Measurements from ENCODE around the gene SLC6A1. TPM values are rescaled to one million over a fixed set of nuclear protein-coding genes. Genes with fewer than 3 reads are reported as not detected.
"Not testable (repeated sequence)": the region's sequence is repeated elsewhere in the genome, so short reads cannot be mapped to it uniquely, and the experiment has no call there.

Gene SLC6A1
- total RNA-seq, 2 donors from 2014 or later: 0.21 to 0.36 TPM

GRCh38 chr3:11075122-11075521, 82.6 kb downstream of the SLC6A1 start:
- intact Hi-C loops (cut with DNase I, micrococcal nuclease); ATAC-seq; DNase-seq: not testable (repeated sequence)

- intact Hi-C loops (cut with DNase I, micrococcal nuclease): no loop called here
- ATAC-seq (no peak), DNase-seq (no peak)
These were observed 84.2 kb downstream of the SLC6A1 start for GRCh38 chr3:11076711-11077110.

DNA sequence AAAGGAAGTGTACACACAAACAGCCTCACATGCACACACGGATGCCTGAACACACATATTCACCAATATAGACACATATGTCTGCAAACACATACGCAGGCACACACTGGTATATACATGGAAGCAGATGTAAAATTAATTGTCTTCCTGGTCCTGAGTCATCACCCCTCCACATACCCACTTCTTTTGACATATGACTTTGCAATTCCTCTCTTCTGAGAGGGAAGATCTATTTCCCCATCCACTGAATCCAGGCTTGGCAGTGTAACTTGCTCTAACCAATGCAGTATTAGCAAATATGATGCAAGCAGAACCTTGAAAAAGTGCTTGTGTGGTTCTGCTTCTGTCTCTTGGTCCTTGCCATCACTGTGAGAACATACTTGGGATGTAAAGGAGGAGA, 84.9 kb downstream of the SLC6A1 start:
- no peak for DNase-seq
- no peak for ATAC-seq
- intact Hi-C loops (cut with DNase I, micrococcal nuclease): no loop called here

DNA sequence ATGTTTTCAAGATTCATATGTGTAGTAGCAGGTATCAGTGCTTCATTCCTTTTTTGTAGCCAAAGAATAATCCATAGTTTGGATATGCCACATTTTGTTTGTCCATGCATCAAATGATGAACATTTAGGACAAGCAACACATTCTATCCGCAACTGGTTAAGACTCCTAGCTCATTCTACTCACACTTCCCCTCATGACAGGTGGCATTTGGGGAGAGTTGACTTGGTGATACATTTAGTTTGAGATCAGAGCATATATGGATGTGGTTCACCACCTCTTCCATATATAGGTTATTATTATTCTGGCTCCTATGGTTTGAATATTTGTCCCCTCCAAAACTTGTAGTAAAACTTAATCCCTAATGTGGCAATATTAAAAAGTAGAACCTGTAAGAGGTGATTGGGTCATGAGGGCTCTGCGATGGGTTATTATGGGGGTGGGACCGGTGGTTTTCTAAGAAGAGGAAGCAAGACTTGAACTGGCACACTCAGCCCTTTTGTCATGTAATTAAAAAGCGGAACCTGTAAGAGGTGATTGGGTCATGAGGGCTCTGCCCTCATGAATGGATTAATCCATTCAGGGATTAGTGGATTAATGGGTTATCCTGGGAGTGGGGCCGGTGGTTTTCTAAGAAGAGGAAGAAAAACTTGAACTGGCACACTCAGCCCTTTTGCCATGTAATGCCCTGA, 86.4 kb downstream of the SLC6A1 start:
- ATAC-seq (no peak), DNase-seq (no peak)
- intact Hi-C loops (cut with DNase I, micrococcal nuclease): no loop called here

- intact Hi-C loops (cut with DNase I, micrococcal nuclease): no loop called here
- no peak for DNase-seq
- ATAC-seq: no peak
These were observed 87.9 kb downstream of the SLC6A1 start for GRCh38 chr3:11080492-11080891.

- ATAC-seq: no peak
- intact Hi-C loops (cut with DNase I, micrococcal nuclease): no loop called here
- no peak for DNase-seq
These were observed 91.5 kb downstream of the SLC6A1 start for GRCh38 chr3:11084098-11084497.

DNA sequence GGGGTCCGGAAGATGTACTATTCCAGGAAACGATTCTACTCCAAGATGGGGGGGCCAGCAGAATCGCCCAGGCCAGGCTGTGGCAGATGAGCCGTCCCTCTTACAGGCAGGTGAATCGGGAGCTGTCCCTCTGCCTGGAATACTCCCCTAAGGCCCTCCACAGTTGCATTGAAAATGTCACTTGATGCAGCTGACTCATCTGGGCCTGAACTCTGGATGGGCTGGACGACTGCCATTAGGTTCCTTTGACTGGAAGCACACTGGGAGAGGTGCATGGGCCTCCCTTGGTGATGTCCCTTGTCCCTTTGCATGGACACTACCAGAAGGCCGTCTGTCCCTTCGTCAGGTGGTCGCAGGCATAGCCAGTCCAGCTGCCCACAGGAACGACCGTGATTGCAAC, 92.1 kb downstream of the SLC6A1 start:
- intact Hi-C loops (cut with DNase I, micrococcal nuclease): no loop called here

GRCh38 chr3:11085093-11085840, 92.7 kb downstream of the SLC6A1 start:
- ATAC-seq (no peak), DNase-seq (no peak)
- intact Hi-C loops (cut with DNase I, micrococcal nuclease): no loop called here

More for the DNA sequence above, 92.1 kb downstream of the SLC6A1 start:
- DNase-seq (no peak), ATAC-seq (no peak)

DNA sequence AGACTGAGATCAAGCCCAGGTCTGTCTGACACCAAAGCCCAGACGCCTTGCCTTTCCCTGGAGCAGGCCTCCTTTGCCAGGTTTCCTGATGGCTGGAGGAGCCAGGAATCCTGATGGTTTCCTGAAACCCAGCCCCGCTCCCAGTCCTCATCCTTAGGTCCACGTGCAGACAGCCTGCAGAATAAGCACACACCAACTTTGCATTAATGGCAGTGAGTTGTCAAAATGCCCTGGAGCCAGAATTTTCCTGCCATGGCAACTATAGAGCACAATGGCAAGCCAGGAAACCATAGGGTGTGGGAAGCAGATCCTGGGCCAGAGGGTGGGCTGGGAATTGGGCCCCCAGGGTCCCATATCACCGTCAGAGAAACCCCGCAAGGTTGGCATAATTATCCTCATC, 94.3 kb downstream of the SLC6A1 start:
- no peak for DNase-seq
- intact Hi-C loops (cut with DNase I, micrococcal nuclease): no loop called here
- no peak for ATAC-seq

DNA sequence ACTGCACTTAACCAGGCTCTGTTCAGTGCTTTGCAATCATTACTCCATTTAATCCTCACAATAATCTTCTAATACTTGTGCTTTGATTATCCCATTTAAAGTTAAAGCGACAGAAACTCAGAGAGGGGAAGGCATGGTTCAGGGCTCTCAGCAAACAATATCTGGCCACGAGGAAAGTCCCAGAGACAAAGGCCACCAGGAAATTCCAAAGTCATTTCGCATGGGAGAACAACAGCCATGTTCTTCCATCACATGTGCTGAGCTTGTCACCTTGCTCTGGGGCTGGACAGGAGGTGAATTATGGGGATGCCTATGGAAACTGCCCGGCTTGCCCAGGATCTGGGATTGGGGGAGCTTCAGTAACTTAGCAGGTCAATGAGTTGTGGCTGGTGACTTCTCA, 95.5 kb downstream of the SLC6A1 start:
- DNase-seq (no peak), ATAC-seq (no peak)
- intact Hi-C loops (cut with DNase I, micrococcal nuclease): no loop called here

GRCh38 chr3:11088831-11089230, 96.3 kb downstream of the SLC6A1 start:
- ATAC-seq (no peak), DNase-seq (no peak)
- intact Hi-C loops (cut with DNase I, micrococcal nuclease): no loop called here

Other genes starting within 250 kb of the SLC6A1 start
- gene SLC6A11, start 176.5 kb upstream of the SLC6A1 start, total RNA-seq: under 1 TPM in 1 of 2 donors, not detected in 1; 0.08 TPM
- 10 to 100 TPM in 1 of 2 donors, 1 to 10 TPM in 1; 7.9 to 13.8 TPM for gene HRH1, start 161.7 kb downstream of the SLC6A1 start, total RNA-seq

Data from left colon (tissue), 2 donors.